GM23248 (cell line): Measurements from ENCODE around the gene SPTLC3. TPM values are rescaled to one million over a fixed set of nuclear protein-coding genes. Genes with fewer than 3 reads are reported as not detected.

Experiments used
- DNase-seq: peaks from one replicate; pipeline ENCODE4 v3.0.0-alpha.2; 2015
- H2AFZ ChIP-seq: fragments of 200-600 bp; sonication (generic); 2 replicates; pipeline ENCODE4 v1.6.1; 2016; ENCODE audit warnings: antibody characterized with exemption
- H3F3A ChIP-seq: fragments of 200-600 bp; sonication (generic); 2 replicates; pipeline ENCODE4 v1.6.1; 2016; ENCODE audit warnings: mild to moderate bottlenecking, antibody characterized with exemption, mixed run types; ENCODE audit not compliant: insufficient read depth
- H3K27ac ChIP-seq: fragments of 200-600 bp; sonication (generic); 2 replicates; pipeline ENCODE4 v1.5.1; 2016; ENCODE audit warnings: mild to moderate bottlenecking
- H3K27me3 ChIP-seq: fragments of 200-600 bp; sonication (generic); replicated peaks from 2 replicates; pipeline ENCODE4 v1.6.1; 2016; ENCODE audit warnings: mild to moderate bottlenecking; ENCODE audit not compliant: insufficient read depth
- H3K36me3 ChIP-seq: fragments of 200-600 bp; sonication (generic); 2 replicates; pipeline ENCODE4 v1.6.1; 2016; ENCODE audit warnings: low read depth, mild to moderate bottlenecking
- H3K4me1 ChIP-seq: fragments of 200-600 bp; sonication (generic); 2 replicates; pipeline ENCODE4 v1.6.1; 2016; ENCODE audit warnings: mild to moderate bottlenecking; ENCODE audit not compliant: insufficient read depth
- H3K4me2 ChIP-seq: fragments of 200-600 bp; sonication (generic); one replicate; pipeline ENCODE4 v1.6.1; 2016; ENCODE audit warnings: mild to moderate bottlenecking; ENCODE audit not compliant: unreplicated experiment
- H3K4me3 ChIP-seq: fragments of 200-600 bp; sonication (generic); 2 replicates; pipeline ENCODE4 v1.5.1; 2016; ENCODE audit warnings: mild to moderate bottlenecking
- H3K79me2 ChIP-seq: fragments of 200-600 bp; sonication (generic); 2 replicates; pipeline ENCODE4 v1.6.1; 2016; ENCODE audit warnings: mild to moderate bottlenecking; ENCODE audit not compliant: insufficient read depth
- H3K9ac ChIP-seq: fragments of 200-600 bp; sonication (generic); 2 replicates; pipeline ENCODE4 v1.6.1; 2016; ENCODE audit warnings: mild to moderate bottlenecking
- H3K9me2 ChIP-seq: fragments of 200-600 bp; sonication (generic); 2 replicates; pipeline ENCODE4 v1.6.1; 2016; ENCODE audit warnings: mixed run types, mild to moderate bottlenecking, moderate library complexity; ENCODE audit not compliant: insufficient read depth
- H3K9me3 ChIP-seq: fragments of 200-600 bp; sonication (generic); one replicate; pipeline ENCODE4 v1.6.1; 2017; ENCODE audit warnings: low read depth
- H4K20me1 ChIP-seq: fragments of 200-600 bp; sonication (generic); 2 replicates; pipeline ENCODE4 v1.6.0; 2016; ENCODE audit not compliant: insufficient read depth
- EZH2 ChIP-seq: fragments of 200-600 bp; sonication (generic); IDR thresholded peaks from 2 replicates; pipeline ENCODE4 v1.6.1; 2018; ENCODE audit warnings: antibody characterized with exemption, mild to moderate bottlenecking; ENCODE audit not compliant: insufficient read depth, poor library complexity, severe bottlenecking
- EZH2phosphoT487 ChIP-seq: fragments of 200-600 bp; sonication (generic); IDR thresholded peaks from 2 replicates; pipeline ENCODE4 v1.6.1; 2018; ENCODE audit warnings: antibody characterized with exemption, moderate library complexity, mild to moderate bottlenecking, low read depth; ENCODE audit not compliant: insufficient read depth
- WGBS, 2 experiments: methylation state at CpG; one replicate each; pipeline ENCODE4 v1.1.6; 2015 to 2017; ENCODE audit warnings: low lambda C conversion rate in 2 of 2, low coverage in 1 of 2; ENCODE audit errors: missing lambda C conversion rate in 2 of 2; 5-methylcytosine and 5-hydroxymethylcytosine counted together
- in situ Hi-C: fragments of 300-500 bp; cut with MboI; formaldehyde crosslinking; loops from 2 replicates; pipeline ENCODE4 v1.15.0; 2020
- polyA plus RNA-seq: library from polyadenylated mRNA; unstranded; fragments of >200 nt; fragmentation: Nextera tagmentation; extraction: Ambion mirVana; gene quantifications from 2 replicates; pipeline ENCODE4 v1.2.1, GENCODE V29; 2016
- total RNA-seq: library from RNA; depleted of rRNA; stranded (reverse); fragments of >200 nt; shearing (Covaris generic); gene quantifications from 2 replicates; pipeline ENCODE4 v1.2.3, GENCODE V29; 2014

SPTLC3 gene
- total and polyA plus RNA-seq, 2 experiments from 2014 or later = 1.4 to 5.5 TPM

DNA sequence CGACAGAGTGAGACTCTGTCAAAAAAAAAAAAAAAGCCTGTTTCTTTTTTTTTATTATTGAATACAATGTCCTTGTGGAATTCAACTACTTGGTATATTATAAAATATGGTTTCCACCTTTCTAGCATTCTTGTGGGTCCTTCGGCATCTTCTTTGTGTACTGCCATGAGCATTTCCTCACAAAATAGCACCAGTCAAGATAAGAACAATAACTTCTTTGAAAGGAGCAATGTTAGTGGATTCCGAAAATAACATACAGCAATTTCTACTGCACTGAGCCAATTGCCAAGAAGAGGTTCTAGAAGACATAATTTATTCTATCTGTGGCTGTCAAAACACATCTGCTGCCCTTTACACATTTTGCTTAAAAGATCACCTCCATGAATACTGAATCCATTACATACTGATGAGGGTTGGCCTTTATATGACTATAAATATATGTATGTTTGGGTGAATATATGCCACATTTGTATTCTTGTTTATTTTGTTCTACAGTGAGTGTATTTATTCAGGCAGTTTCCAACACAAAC lies 19.1 kb upstream of the SPTLC3 start:
- Histone ChIP-seq H3K36me3 (no peaks in the 10 kb centered on the region), H4K20me1 (no peaks in the 10 kb centered on the region), H3K4me2 (no peak overlapping the region), H3K9me3 (no peaks in the 10 kb centered on the region), H3K27ac (no peak overlapping the region), H3K9ac (no peak overlapping the region), H3F3A (no peaks in the 10 kb centered on the region), H3K79me2 (no peaks in the 10 kb centered on the region), H3K4me3 (no peak overlapping the region), H3K9me2 (no peaks in the 10 kb centered on the region), H3K27me3 (peaks cover 15% of the 10 kb centered on the region), H3K4me1 (no peaks in the 10 kb centered on the region), H2AFZ (no peak overlapping the region)
- 54 to 60% methylated on average over 3 of the region's 3 CpGs for WGBS, 2 experiments
- in situ Hi-C loops = no loop called here
- TF ChIP-seq EZH2phosphoT487 = no peak
- no peak for DNase-seq

DNA sequence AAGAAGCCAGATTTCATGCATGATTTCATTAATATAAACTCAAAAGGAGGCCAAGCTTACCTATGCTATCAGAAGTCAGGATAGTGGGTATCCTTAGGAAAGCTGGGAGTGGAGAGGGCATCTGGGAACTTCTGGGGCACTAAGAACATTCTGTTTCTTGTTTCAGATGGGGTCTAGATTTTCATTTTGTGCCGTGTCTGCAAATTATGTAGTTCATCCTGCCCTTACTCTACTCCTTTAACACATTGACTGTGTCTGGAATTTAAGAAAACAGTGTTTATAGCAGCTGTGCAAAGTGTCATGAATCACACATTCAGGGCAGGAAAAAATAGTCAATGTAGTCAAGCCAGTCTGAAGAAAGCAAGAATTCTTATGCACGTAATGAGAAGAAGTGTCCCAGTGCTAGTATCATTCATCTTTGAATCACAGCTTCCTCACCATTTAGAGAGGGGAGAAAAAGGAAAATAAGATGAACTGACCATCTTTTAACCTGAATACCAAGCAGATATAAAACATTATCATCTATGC lies 11.6 kb upstream of the SPTLC3 start:
- DNase-seq = no peak
- H3K27me3 ChIP-seq = no peaks in the 10 kb centered on the region
- no peaks in the 10 kb centered on the region for H3F3A ChIP-seq
- no peak overlapping the region for H3K9ac ChIP-seq
- H3K79me2 ChIP-seq = no peaks in the 10 kb centered on the region
- no peaks in the 10 kb centered on the region for H3K9me3 ChIP-seq
- TF ChIP-seq EZH2 (no peak), EZH2phosphoT487 (no peak)
- no peak overlapping the region for H3K27ac ChIP-seq
- H3K4me3 ChIP-seq = no peak overlapping the region
- no peaks in the 10 kb centered on the region for H4K20me1 ChIP-seq
- in situ Hi-C loops = no loop called here
- no peak overlapping the region for H2AFZ ChIP-seq
- H3K4me2 ChIP-seq = no peak overlapping the region
- H3K9me2 ChIP-seq = no peaks in the 10 kb centered on the region
- no peaks in the 10 kb centered on the region for H3K4me1 ChIP-seq
- 40 to 42% methylated on average over 2 of the region's 2 CpGs for WGBS, 2 experiments
- H3K36me3 ChIP-seq = no peaks in the 10 kb centered on the region

DNA sequence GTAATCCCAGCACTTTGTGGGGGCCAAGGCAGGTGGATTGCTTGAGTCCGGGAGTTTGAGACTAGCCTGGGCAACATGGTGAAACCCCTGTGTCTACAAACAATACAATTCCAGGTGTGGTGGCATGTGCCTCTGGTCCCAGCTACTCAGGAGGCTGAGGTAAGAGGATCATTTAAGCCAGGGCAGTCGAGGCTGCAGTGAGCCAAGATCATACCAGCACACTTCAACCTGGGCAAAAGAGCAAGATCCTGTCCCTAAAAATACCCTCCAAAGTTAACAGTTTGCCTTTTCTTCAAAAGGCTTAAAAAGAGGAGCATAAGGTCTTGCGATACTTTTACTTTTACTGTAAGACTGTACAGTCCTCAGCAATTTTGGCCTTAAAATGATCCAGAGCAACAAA lies 10.7 kb upstream of the SPTLC3 start:
- Histone ChIP-seq H3K9ac (no peak overlapping the region), H3K4me1 (no peaks in the 10 kb centered on the region), H3K27me3 (no peaks in the 10 kb centered on the region), H3F3A (no peaks in the 10 kb centered on the region), H3K79me2 (no peaks in the 10 kb centered on the region), H3K4me3 (no peak overlapping the region), H3K9me2 (no peaks in the 10 kb centered on the region), H4K20me1 (no peaks in the 10 kb centered on the region), H2AFZ (no peak overlapping the region), H3K36me3 (no peaks in the 10 kb centered on the region), H3K27ac (no peak overlapping the region), H3K4me2 (no peak overlapping the region), H3K9me3 (no peaks in the 10 kb centered on the region)
- no peak for DNase-seq
- in situ Hi-C loops = no loop called here
- no peak for TF ChIP-seq EZH2phosphoT487
- no peak for TF ChIP-seq EZH2
- 63 to 79% methylated on average over 3 of the region's 3 CpGs for WGBS, 2 experiments

- H3K4me2 ChIP-seq = no peak overlapping the region
- H3K27ac ChIP-seq = no peak overlapping the region
- DNase-seq = no peak
- H3K9ac ChIP-seq = no peak overlapping the region
- no peaks in the 10 kb centered on the region for H4K20me1 ChIP-seq
- in situ Hi-C loops = no loop called here
- no peaks in the 10 kb centered on the region for H3K9me2 ChIP-seq
- no peaks in the 10 kb centered on the region for H3K79me2 ChIP-seq
- no peak overlapping the region for H3K4me3 ChIP-seq
- no peak for TF ChIP-seq EZH2phosphoT487
- no peak for TF ChIP-seq EZH2
- no peaks in the 10 kb centered on the region for H3K36me3 ChIP-seq
- H3F3A ChIP-seq = no peaks in the 10 kb centered on the region
- no peaks in the 10 kb centered on the region for H3K9me3 ChIP-seq
- 63 to 65% methylated on average over 3 of the region's 3 CpGs for WGBS, 2 experiments
- H3K27me3 ChIP-seq = 0 out of 2 replicates have a peak, but pooled peaks cover 3% of the 10 kb centered on the region
- H3K4me1 ChIP-seq = no peaks in the 10 kb centered on the region
- H2AFZ ChIP-seq = no peak overlapping the region
Measured at GRCh38 chr20:12999201-12999600, 9.6 kb upstream of the SPTLC3 start.
